GM10248 (cell line): ENCODE results near the gene OR2L3.

Experiments
- CTCF ChIA-PET: fragments of 300-600 bp; sonication (Branson Sonifier 250); formaldehyde crosslinking; extraction: SDS; loops from one replicate; lab custom pipeline; 2021; ENCODE audit warnings: antibody characterized with exemption; lab: Yijun Ruan, JAX
- POLR2A ChIA-PET: fragments of 350-650 bp; sonication (Branson Sonifier 250); formaldehyde crosslinking; extraction: SDS; loops from one replicate; lab custom pipeline; 2020; ENCODE audit warnings: antibody characterized with exemption; lab: Yijun Ruan, JAX
- DNase-seq: peaks from one replicate; pipeline ENCODE4 v3.0.0; 2012; ENCODE audit errors: extremely low spot score
- TF ChIP-seq, protein P1 (sequence below): IDR thresholded peaks from 2 replicates; pipeline ENCODE4 v1.5.1; 2012; ENCODE audit warnings: mild to moderate bottlenecking, low read depth; ENCODE audit errors: extremely low read depth, missing control alignments, control extremely low read depth

The OR2L3 gene, protein sequence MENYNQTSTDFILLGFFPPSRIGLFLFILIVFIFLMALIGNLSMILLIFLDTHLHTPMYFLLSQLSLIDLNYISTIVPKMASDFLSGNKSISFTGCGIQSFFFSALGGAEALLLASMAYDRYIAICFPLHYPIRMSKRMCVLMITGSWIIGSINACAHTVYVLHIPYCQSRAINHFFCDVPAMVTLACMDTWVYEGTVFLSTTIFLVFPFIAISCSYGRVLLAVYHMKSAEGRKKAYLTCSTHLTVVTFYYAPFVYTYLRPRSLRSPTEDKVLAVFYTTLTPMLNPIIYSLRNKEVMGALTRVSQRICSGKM

DNA sequence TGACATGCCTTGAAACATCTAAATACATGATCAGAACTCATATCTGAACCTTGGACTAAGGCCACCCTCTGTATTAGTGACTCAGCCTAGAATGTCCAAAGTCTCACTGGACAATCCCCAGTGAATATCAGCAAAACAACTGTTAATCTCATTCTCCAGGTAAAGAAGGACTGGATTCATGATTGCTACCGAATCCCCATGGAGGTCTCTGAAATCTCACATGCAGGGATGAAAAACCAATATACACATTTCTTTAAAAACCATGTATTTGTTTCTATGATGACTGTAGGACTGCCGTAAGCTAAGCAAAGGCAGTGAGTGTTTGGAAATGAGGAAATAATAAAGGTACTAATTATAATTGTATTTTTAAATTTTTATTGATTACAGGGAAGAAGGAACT is at the start of gene OR2L3:
Gene OR2L3, plus strand, starts transcription at position 301 of the 400 bp plus-strand sequence. CDS start 13,846 bp downstream, outside the sequence.
- POLR2A ChIA-PET, result no interaction called here
- CTCF ChIA-PET, result no interaction called here

DNA sequence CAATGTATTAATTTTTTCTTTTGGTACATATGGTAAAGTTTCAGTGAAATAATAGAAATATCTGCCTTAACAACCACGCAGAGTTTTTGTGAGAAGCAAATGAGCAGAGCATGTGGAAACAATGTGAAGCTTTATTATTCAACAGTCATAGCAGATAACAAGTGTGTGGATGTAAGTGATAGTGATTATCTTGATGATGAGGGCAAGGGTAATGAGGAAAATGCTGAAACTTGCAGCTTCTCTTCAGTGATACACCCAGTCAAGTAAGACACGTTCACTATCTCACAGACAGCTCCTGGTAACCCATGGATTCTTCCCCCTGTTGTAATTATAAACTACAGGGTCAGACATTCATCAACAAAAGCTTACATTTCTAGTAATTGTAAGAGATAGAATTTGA is 47.8 kb upstream of the OR2L3 start:
- ChIA-PET POLR2A (no interaction called here), CTCF (no interaction called here)
- TF ChIP-seq, protein P1, sequence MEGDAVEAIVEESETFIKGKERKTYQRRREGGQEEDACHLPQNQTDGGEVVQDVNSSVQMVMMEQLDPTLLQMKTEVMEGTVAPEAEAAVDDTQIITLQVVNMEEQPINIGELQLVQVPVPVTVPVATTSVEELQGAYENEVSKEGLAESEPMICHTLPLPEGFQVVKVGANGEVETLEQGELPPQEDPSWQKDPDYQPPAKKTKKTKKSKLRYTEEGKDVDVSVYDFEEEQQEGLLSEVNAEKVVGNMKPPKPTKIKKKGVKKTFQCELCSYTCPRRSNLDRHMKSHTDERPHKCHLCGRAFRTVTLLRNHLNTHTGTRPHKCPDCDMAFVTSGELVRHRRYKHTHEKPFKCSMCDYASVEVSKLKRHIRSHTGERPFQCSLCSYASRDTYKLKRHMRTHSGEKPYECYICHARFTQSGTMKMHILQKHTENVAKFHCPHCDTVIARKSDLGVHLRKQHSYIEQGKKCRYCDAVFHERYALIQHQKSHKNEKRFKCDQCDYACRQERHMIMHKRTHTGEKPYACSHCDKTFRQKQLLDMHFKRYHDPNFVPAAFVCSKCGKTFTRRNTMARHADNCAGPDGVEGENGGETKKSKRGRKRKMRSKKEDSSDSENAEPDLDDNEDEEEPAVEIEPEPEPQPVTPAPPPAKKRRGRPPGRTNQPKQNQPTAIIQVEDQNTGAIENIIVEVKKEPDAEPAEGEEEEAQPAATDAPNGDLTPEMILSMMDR, result no peak
- no peak for DNase-seq

More for the DNA sequence above, at the start of gene OR2L3:
- no peak for DNase-seq
- TF ChIP-seq, protein P1, result no peak

DNA sequence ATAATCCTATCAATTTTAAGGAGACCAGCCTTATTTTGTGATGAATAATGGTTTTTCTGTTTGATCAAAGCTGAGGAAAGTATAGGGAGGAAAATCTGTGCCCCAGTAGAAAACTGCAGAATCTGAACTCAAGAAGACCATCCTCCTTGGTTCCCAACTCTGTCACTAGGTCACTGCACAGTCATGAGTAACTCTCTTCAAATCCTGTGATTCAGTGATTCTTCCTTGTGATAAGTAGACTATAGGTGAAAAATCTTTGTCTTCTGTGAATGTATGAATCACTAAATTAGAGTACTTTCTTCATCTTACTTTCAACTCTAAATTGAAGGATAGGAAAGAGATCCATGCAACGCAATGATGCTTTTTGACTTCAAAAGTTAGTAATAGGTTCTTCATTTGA is 46.5 kb upstream of the OR2L3 start:
- ChIA-PET CTCF (no interaction called here), POLR2A (no interaction called here)
- TF ChIP-seq, protein P1, result no peak
- no peak for DNase-seq

DNA sequence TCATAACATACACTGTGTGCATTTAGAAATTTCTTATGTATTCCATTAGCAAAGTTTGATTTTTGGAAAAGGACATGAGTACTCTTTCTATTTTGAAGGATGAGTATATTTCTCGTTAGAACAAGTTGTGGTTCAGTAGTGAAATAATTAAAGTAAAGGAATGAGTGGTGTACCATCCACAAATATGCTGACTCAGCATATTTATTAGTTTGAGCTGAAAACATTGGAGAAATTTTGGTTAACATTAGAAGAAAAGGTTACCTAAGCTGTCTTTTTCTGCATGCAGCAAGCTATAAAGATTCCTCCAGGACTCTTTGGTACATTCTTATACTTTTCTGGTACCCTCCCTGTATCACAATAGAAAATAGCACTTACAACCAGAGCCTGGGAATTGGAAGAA is 38.9 kb upstream of the OR2L3 start:
- ChIA-PET POLR2A (no interaction called here), CTCF (no interaction called here)
- TF ChIP-seq, protein P1, result no peak
- DNase-seq, result no peak

DNA sequence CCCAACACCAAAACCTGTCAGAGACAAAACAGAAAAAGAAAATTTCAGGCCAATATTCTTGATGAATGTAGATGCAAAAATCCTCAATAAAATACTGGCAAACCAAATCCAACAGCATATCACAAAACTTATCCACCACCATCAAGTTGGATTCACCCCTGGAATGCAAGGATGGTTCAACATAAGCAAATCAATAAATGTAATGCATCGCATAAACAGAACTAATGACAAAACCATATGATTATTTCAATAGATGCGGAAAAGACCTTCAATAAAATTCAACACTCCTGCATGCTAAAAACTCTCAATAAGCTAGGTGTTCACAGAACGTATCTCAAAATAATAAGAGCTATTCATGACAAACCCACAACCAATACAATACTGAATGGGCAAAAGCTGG is 37.0 kb upstream of the OR2L3 start:
- DNase-seq, result no peak
- TF ChIP-seq, protein P1, result no peak
- ChIA-PET CTCF (no interaction called here), POLR2A (no interaction called here)

DNA sequence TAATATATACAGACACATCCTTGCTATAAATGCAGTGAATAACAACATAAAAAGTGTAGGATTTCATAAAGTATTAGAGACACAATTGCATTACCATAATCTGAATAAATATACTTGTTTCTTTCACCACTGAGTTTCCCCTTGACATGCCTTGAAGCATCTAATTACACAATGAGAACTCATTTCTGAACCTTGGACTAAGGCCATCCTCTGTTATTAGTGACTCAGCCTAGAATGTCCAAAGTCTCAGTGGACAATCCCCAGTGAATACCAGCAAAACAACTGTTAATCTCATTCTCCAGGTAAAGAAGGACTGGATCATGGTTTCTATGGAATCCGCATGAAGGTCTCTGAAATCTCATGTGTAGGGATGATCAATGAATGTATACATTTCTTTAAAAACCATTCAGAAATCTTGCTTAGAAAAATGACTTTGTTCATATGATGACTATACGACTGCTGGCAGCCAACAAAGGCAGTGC is 33.4 kb upstream of the OR2L3 start, which contains the start of gene OR2L5:
Gene OR2L5, plus strand, starts transcription at position 432 of the 482 bp plus-strand sequence. CDS start 8,288 bp downstream, outside the sequence.
- DNase-seq, result no peak
- ChIA-PET CTCF (no interaction called here), POLR2A (no interaction called here)
- TF ChIP-seq, protein P1, result no peak
